ENCODE measurements around the gene FAM118B. TPM values are rescaled to one million over a fixed set of nuclear protein-coding genes. Genes with fewer than 3 reads are reported as not detected.

FAM118B gene
- total and polyA plus RNA-seq, 2 of the 8 experiments (the other 6 are each of a cell fraction or from before 2014, with no cell fraction given), result 25.3 to 48.3 TPM

DNA sequence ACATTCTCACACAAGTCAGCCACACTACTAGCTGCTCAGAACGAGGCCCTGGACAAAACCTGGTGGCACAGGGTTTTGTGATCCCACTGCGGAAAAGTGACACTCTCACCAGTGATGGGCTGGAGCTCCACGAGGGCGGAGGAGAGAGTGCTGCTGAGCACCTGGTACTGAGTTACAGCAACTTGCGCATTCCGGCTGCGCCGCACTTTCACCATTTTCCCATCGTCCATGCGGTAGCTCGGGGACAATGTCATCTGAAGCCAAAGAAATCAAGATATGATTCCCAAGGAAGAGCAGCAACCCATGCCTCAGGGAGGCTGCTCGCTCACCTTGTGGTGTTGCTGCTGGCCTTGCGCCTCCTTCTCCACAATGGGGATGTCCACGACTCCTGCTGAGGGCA, 6.2 kb upstream of the FAM118B start:
- H3K36me3 ChIP-seq (ENCODE audit: control insufficient read depth in 2 of 4, insufficient read depth in 4 of 4, low read length in 3 of 4), result peaks cover 26 to 87% (median 62%) of the 10 kb centered on the region in 4 experiments
- no peak overlapping the region for H2AK5ac ChIP-seq (ENCODE audit: low read depth, low read length)
- no peak overlapping the region for H3K18ac ChIP-seq (ENCODE audit: extremely low read depth, low read length)
- peaks cover 0 to 2% of the 10 kb centered on the region in 2 experiments for H4K20me1 ChIP-seq (replicated peaks in 1 of 2; ENCODE audit: control insufficient read depth in 1 of 2, insufficient read depth in 2 of 2, low read length in 2 of 2)
- H3K4me3 ChIP-seq (ENCODE audit: extremely low read depth in 1 of 4, insufficient read depth in 2 of 4, low read depth in 3 of 4, low read length in 4 of 4), result no peak overlapping the region
- no peaks in the 10 kb centered on the region; the same call in 1 of the 2 replicates for H3K23me2 ChIP-seq (ENCODE audit: low read depth, low read length)
- H3K79me2 ChIP-seq (ENCODE audit: control insufficient read depth in 1 of 2, insufficient read depth in 2 of 2, low read length in 2 of 2), result peaks cover 0 to 12% of the 10 kb centered on the region in 2 experiments; a peak in 2 of 4 replicates
- H4K8ac ChIP-seq (ENCODE audit: extremely low read depth, insufficient read depth, low read length), result no peak overlapping the region
- no peak overlapping the region for H2BK20ac ChIP-seq (ENCODE audit: low read length)
- no peak overlapping the region for H3K27ac ChIP-seq (ENCODE audit: low read depth, low read length)
- FAIRE-seq (no peak), DNase-seq (ENCODE audit: low read depth in 1 of 2, low spot score in 2 of 2) (no peak)
- no peak overlapping the region for H2BK5ac ChIP-seq (ENCODE audit: low read depth, low read length)
- no peak overlapping the region for H3K4ac ChIP-seq (replicated peaks; ENCODE audit: insufficient read length, low read depth, low read length)
- no peak overlapping the region for H3K23ac ChIP-seq (ENCODE audit: insufficient read length)
- no peaks in the 10 kb centered on the region for H3K9me3 ChIP-seq (ENCODE audit: insufficient read depth in 2 of 2, low read depth in 1 of 2, low read length in 1 of 2)
- no peak overlapping the region for H3K14ac ChIP-seq (ENCODE audit: insufficient read length)
- WGBS, 2 experiments (ENCODE audit: extremely low coverage in 1 of 2, insufficient coverage in 1 of 2, insufficient read length in 1 of 2, insufficient replicate concordance in 2 of 2, low coverage in 1 of 2, low lambda C conversion rate in 2 of 2, missing lambda C conversion rate in 1 of 2), result 92% methylated on average over 14 of the region's 14 CpGs; no CpG with 5 or more reads in 1 of the 2 experiments
- H3K9ac ChIP-seq (replicated peaks in 1 of 4; ENCODE audit: extremely low read depth in 1 of 4, low read depth in 3 of 4, low read length in 3 of 4), result no peak overlapping the region
- CTCF ChIA-PET (ENCODE audit: partially characterized antibody), result interaction anchor here (0.8 to 3.2 kb wide), 4 partner anchors 12 to 263 kb away, joined by 4 to 10 read pairs (median 4); no protein-coding TSS in a partner anchor
- H3K4me1 ChIP-seq (replicated peaks in 1 of 4; ENCODE audit: control insufficient read depth in 3 of 4, insufficient read depth in 4 of 4, low read length in 3 of 4), result 0 out of 7 replicates have a peak, but pooled peaks cover 0 to 1% (median 0%) of the 10 kb centered on the region in 4 experiments
- H3K56ac ChIP-seq (replicated peaks; ENCODE audit: insufficient read length, low read depth, low read length), result no peak overlapping the region
- no peak overlapping the region for H4K91ac ChIP-seq (replicated peaks; ENCODE audit: insufficient read length, low read length)
- POLR2A ChIA-PET (ENCODE audit: partially characterized antibody), result interaction anchor here (0.7 kb wide), 1 partner anchor 298 kb away, joined by 3 read pairs; no protein-coding TSS in a partner anchor
- no peak overlapping the region for H3K4me2 ChIP-seq (ENCODE audit: insufficient read depth in 1 of 2, low read depth in 2 of 2, low read length in 2 of 2)
- H2BK15ac ChIP-seq (ENCODE audit: low read length), result no peak overlapping the region
- no peak overlapping the region for H4K5ac ChIP-seq (ENCODE audit: insufficient read length, low read depth, low read length)
- no peaks in the 10 kb centered on the region for H3K27me3 ChIP-seq (replicated peaks in 1 of 4; ENCODE audit: control insufficient read depth in 3 of 4, extremely low read depth in 1 of 4, insufficient read depth in 3 of 4, low read length in 3 of 4)
- no peak overlapping the region for H2BK12ac ChIP-seq (ENCODE audit: low read depth, low read length)
- H3K79me1 ChIP-seq (ENCODE audit: low read depth, low read length), result no peaks in the 10 kb centered on the region
- no peak overlapping the region for H2BK120ac ChIP-seq (replicated peaks; ENCODE audit: low read depth, low read length)
- H2AFZ ChIP-seq (ENCODE audit: low read length), result no peak overlapping the region
- TF ChIP-seq KDM5A (IDR thresholded peaks at IDR 0.05; ENCODE audit: low read length) (no peak), SP2 (IDR thresholded peaks at IDR 0.05; ENCODE audit: low read length) (no peak), EGR1 (IDR thresholded peaks at IDR 0.05; ENCODE audit: borderline replicate concordance, low read depth, low read length) (no peak), HDAC2 (IDR thresholded peaks at IDR 0.05; ENCODE audit: borderline replicate concordance in 1 of 2, low read depth in 2 of 2, low read length in 2 of 2) (no peak), SP1 (IDR thresholded peaks at IDR 0.05; ENCODE audit: low read depth, low read length) (no peak), USF2 (IDR thresholded peaks at IDR 0.05; ENCODE audit: low read length) (no peak), CBX8 (IDR thresholded peaks at IDR 0.05; ENCODE audit: borderline replicate concordance, low read depth, low read length) (no peak), RAD21 (IDR thresholded peaks at IDR 0.05 in 1 of 2, conservative IDR thresholded peaks at IDR 0.05 in 1 of 2; ENCODE audit: low read depth in 2 of 2, low read length in 2 of 2) (no peak), RNF2 (IDR thresholded peaks at IDR 0.05; ENCODE audit: borderline replicate concordance, low read depth, low read length, missing control alignments, poor library complexity, severe bottlenecking) (no peak), ASH2L (IDR thresholded peaks at IDR 0.05; ENCODE audit: low read length) (no peak)
- TF ChIP-seq, protein P1, sequence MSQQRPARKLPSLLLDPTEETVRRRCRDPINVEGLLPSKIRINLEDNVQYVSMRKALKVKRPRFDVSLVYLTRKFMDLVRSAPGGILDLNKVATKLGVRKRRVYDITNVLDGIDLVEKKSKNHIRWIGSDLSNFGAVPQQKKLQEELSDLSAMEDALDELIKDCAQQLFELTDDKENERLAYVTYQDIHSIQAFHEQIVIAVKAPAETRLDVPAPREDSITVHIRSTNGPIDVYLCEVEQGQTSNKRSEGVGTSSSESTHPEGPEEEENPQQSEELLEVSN (IDR thresholded peaks at IDR 0.05), result no peak
